HFFc6 (cell line): ENCODE results near the gene VIPR2. TPM values are rescaled to one million over a fixed set of nuclear protein-coding genes. Genes with fewer than 3 reads are reported as not detected.
"Not testable (repeated sequence)": the region's sequence is repeated elsewhere in the genome, so short reads cannot be mapped to it uniquely, and the experiment has no call there.

Experiments
- DNase-seq: peaks from one replicate; pipeline ENCODE4 v3.0.0-alpha.2; 2018
- H3K27ac Mint-ChIP-seq: 2 replicates; pipeline ENCODE4 v1.8.0; 2020; ENCODE audit warnings: mild to moderate bottlenecking, mixed read lengths
- H3K27me3 Mint-ChIP-seq: 2 replicates; pipeline ENCODE4 v1.8.0; 2021; ENCODE audit warnings: mild to moderate bottlenecking, moderate library complexity, mixed read lengths; ENCODE audit not compliant: insufficient read depth
- H3K36me3 Mint-ChIP-seq: 2 replicates; pipeline ENCODE4 v1.8.0; 2021; ENCODE audit warnings: low read depth, mixed read lengths
- H3K4me1 Mint-ChIP-seq: 2 replicates; pipeline ENCODE4 v1.8.0; 2020; ENCODE audit warnings: low read depth, mixed read lengths
- H3K4me3 Mint-ChIP-seq: 2 replicates; pipeline ENCODE4 v1.8.0; 2020; ENCODE audit warnings: mild to moderate bottlenecking, moderate library complexity, mixed read lengths
- H3K9me3 Mint-ChIP-seq: 2 replicates; pipeline ENCODE4 v1.8.0; 2020; ENCODE audit warnings: mild to moderate bottlenecking, mixed read lengths
- total RNA-seq, 6 experiments: library from RNA; stranded (reverse); fragmentation: NEBNext Ultra II Directional; extraction: Animal tissue kit (Norgen Biotek cat#: 25700); gene quantifications; 2 replicates in 1 of 6; 3 replicates in 5 of 6; pipeline ENCODE4 v1.2.3, GENCODE V29; 2021
- TF ChIP-seq, protein P1 (sequence below): fragments of 200-600 bp; sonication (generic); IDR thresholded peaks from 2 replicates; pipeline ENCODE4 v1.5.0; 2021; ENCODE audit warnings: antibody characterized with exemption, mild to moderate bottlenecking

VIPR2 gene
- total RNA-seq, 6 experiments from 2014 or later = not detected

- no peak for DNase-seq
- Mint-ChIP-seq H3K4me1 (peaks cover 10% of the 10 kb centered on the region; the same call in 1 of the 2 replicates), H3K27ac (no peak overlapping the region), H3K27me3 (peaks cover 12% of the 10 kb centered on the region), H3K9me3 (peaks cover 6% of the 10 kb centered on the region; the same call in 1 of the 2 replicates), H3K36me3 (no peaks in the 10 kb centered on the region), H3K4me3 (no peak overlapping the region)
- TF ChIP-seq, protein P1, sequence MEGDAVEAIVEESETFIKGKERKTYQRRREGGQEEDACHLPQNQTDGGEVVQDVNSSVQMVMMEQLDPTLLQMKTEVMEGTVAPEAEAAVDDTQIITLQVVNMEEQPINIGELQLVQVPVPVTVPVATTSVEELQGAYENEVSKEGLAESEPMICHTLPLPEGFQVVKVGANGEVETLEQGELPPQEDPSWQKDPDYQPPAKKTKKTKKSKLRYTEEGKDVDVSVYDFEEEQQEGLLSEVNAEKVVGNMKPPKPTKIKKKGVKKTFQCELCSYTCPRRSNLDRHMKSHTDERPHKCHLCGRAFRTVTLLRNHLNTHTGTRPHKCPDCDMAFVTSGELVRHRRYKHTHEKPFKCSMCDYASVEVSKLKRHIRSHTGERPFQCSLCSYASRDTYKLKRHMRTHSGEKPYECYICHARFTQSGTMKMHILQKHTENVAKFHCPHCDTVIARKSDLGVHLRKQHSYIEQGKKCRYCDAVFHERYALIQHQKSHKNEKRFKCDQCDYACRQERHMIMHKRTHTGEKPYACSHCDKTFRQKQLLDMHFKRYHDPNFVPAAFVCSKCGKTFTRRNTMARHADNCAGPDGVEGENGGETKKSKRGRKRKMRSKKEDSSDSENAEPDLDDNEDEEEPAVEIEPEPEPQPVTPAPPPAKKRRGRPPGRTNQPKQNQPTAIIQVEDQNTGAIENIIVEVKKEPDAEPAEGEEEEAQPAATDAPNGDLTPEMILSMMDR = no peak
Observed at GRCh38 chr7:159006610-159007130, 138.0 kb downstream of the VIPR2 start.

- H3K9me3 Mint-ChIP-seq, DNase-seq, H3K4me3 Mint-ChIP-seq, H3K27me3 Mint-ChIP-seq, H3K36me3 Mint-ChIP-seq, H3K4me1 Mint-ChIP-seq, H3K27ac Mint-ChIP-seq: not testable (repeated sequence)
Observed at GRCh38 chr7:159006022-159006609, 138.6 kb downstream of the VIPR2 start.

- TF ChIP-seq, protein P1 = no peak
- peaks cover 4% of the 10 kb centered on the region for H3K27me3 Mint-ChIP-seq
- H3K4me1 Mint-ChIP-seq = no peaks in the 10 kb centered on the region; the same call in 1 of the 2 replicates
- no peak for DNase-seq
- H3K9me3 Mint-ChIP-seq = peaks cover 6% of the 10 kb centered on the region; the same call in 1 of the 2 replicates
- no peak overlapping the region for H3K27ac Mint-ChIP-seq
- H3K36me3 Mint-ChIP-seq = no peaks in the 10 kb centered on the region
- H3K4me3 Mint-ChIP-seq = no peak overlapping the region
Observed at GRCh38 chr7:159005618-159006017, 139.0 kb downstream of the VIPR2 start.

- TF ChIP-seq, protein P1 = no peak
- Mint-ChIP-seq H3K27me3 (peaks cover 4% of the 10 kb centered on the region), H3K4me1 (no peaks in the 10 kb centered on the region; the same call in 1 of the 2 replicates), H3K27ac (no peak overlapping the region), H3K9me3 (peaks cover 6% of the 10 kb centered on the region; the same call in 1 of the 2 replicates), H3K36me3 (no peaks in the 10 kb centered on the region), H3K4me3 (no peak overlapping the region)
- no peak for DNase-seq
Observed at GRCh38 chr7:159004411-159004810, 140.3 kb downstream of the VIPR2 start.

DNA sequence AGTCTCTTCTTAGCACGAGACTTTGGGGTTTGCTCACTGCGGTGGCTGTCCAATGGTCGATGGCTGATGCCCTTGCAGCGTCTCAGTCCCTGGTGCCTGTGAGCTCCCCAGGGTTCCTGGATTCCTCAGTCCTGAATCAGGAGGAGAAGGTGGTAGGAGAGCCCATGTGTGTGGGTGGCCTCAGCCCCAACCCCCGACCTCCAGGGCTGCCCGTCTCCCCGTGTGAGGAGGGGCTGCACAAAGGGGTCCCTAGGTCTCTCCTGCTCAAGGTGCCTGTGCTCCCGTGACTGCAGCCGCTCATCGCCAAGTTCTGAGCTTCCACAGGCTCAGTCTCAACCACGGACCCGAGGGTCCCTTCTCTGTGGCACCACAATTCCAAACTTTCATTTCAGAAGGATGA, 142.9 kb downstream of the VIPR2 start:
- Mint-ChIP-seq H3K9me3 (no peaks in the 10 kb centered on the region; the same call in 1 of the 2 replicates), H3K4me1 (no peaks in the 10 kb centered on the region; the same call in 1 of the 2 replicates), H3K27me3 (peaks cover 6% of the 10 kb centered on the region), H3K27ac (no peak overlapping the region), H3K36me3 (no peaks in the 10 kb centered on the region), H3K4me3 (no peak overlapping the region)
- DNase-seq = no peak
- TF ChIP-seq, protein P1 = no peak

GRCh38 chr7:159000859-159001435, 143.7 kb downstream of the VIPR2 start:
- TF ChIP-seq, protein P1 = no peak
- DNase-seq = no peak
- Mint-ChIP-seq H3K27ac (no peak overlapping the region), H3K9me3 (no peaks in the 10 kb centered on the region; the same call in 1 of the 2 replicates), H3K27me3 (peaks cover 6% of the 10 kb centered on the region), H3K36me3 (no peaks in the 10 kb centered on the region), H3K4me1 (no peaks in the 10 kb centered on the region; the same call in 1 of the 2 replicates), H3K4me3 (no peak overlapping the region; the same call in 1 of the 2 replicates)
